GM18508 (cell line): ENCODE data around the gene MED8.
"Not testable (repeated sequence)": the region's sequence is repeated elsewhere in the genome, so short reads cannot be mapped to it uniquely, and the experiment has no call there.

Experiments
- ATAC-seq: cut with Tn5 transposase; IDR thresholded peaks from one replicate; pipeline ENCODE4 v1.9.1; 2021; ENCODE audit warnings: moderate number of reproducible peaks; ENCODE audit not compliant: insufficient read depth, unreplicated experiment

The MED8 gene

GRCh38 chr1:43422995-43423671 is 33.5 kb upstream of the MED8 start:
- no peak for ATAC-seq

- no peak for ATAC-seq
Observed at GRCh38 chr1:43421976-43422750, 32.6 kb upstream of the MED8 start.

- no peak for ATAC-seq
Observed at GRCh38 chr1:43421396-43421795, 31.8 kb upstream of the MED8 start.

GRCh38 chr1:43420874-43421273 is 31.3 kb upstream of the MED8 start:
- ATAC-seq = no peak

GRCh38 chr1:43419627-43420425 is 30.2 kb upstream of the MED8 start:
- no peak for ATAC-seq

- no peak for ATAC-seq
Observed at GRCh38 chr1:43418858-43419257, 29.3 kb upstream of the MED8 start.

GRCh38 chr1:43415901-43416300 is 26.3 kb upstream of the MED8 start:
- ATAC-seq = no peak

GRCh38 chr1:43414634-43415223 is 25.1 kb upstream of the MED8 start:
- no peak for ATAC-seq

- ATAC-seq = not testable (repeated sequence)
Observed at GRCh38 chr1:43413426-43413825, 23.8 kb upstream of the MED8 start.

GRCh38 chr1:43410571-43410970 is 21.0 kb upstream of the MED8 start:
- no peak for ATAC-seq

GRCh38 chr1:43405876-43406234 is 16.3 kb upstream of the MED8 start:
- ATAC-seq = no peak

GRCh38 chr1:43405219-43405875 is 15.7 kb upstream of the MED8 start:
- ATAC-seq = no peak

GRCh38 chr1:43404353-43404752 is 14.8 kb upstream of the MED8 start:
- no peak for ATAC-seq

- ATAC-seq = no peak
Observed at GRCh38 chr1:43402089-43402865, 12.7 kb upstream of the MED8 start.

GRCh38 chr1:43400441-43400840 is 10.8 kb upstream of the MED8 start:
- not testable (repeated sequence) for ATAC-seq

GRCh38 chr1:43398227-43398626 is 8.6 kb upstream of the MED8 start:
- no peak for ATAC-seq

GRCh38 chr1:43396059-43396458 is 6.5 kb upstream of the MED8 start:
- no peak for ATAC-seq

GRCh38 chr1:43395523-43395922 is 5.9 kb upstream of the MED8 start:
- ATAC-seq = no peak

- no peak for ATAC-seq
Observed at GRCh38 chr1:43392702-43393101, 3.1 kb upstream of the MED8 start.

GRCh38 chr1:43388613-43389012 is 987 bp downstream of the MED8 start:
- ATAC-seq = no peak
